Epithelial cell of proximal tubule (primary cell): ENCODE data around the gene ATP4A. TPM values are rescaled to one million over a fixed set of nuclear protein-coding genes. Genes with fewer than 3 reads are reported as not detected.

Source experiments
- DNase-seq: peaks from one replicate; pipeline ENCODE4 v3.0.0-alpha.2; 2011; ENCODE audit warnings: low read depth
- H3K4me3 ChIP-seq: 2 replicates; pipeline ENCODE4 v1.5.1; 2011; ENCODE audit warnings: low read depth, mild to moderate bottlenecking, low read length
- CTCF ChIP-seq: conservative IDR thresholded peaks from 2 replicates; pipeline ENCODE4 v1.5.1; 2012; ENCODE audit warnings: low read depth, mild to moderate bottlenecking, low read length
- total RNA-seq: library from RNA; depleted of rRNA; stranded (reverse); fragments of >200 nt; gene quantifications from 2 replicates; pipeline ENCODE4 v1.2.3, GENCODE V29; 2015

ATP4A gene
- total RNA-seq, 1 donor from 2014 or later, result not detected

- H3K4me3 ChIP-seq, result no peak overlapping the region
- no peak for DNase-seq
- no peak for TF ChIP-seq CTCF
Observed at GRCh38 chr19:35508129-35508528, 55.3 kb downstream of the ATP4A start.

GRCh38 chr19:35507561-35507960 lies 55.9 kb downstream of the ATP4A start:
- no peak for DNase-seq
- TF ChIP-seq CTCF, result no peak

GRCh38 chr19:35506011-35506410 lies 57.4 kb downstream of the ATP4A start:
- no peak for DNase-seq
- H3K4me3 ChIP-seq, result no peak overlapping the region
- TF ChIP-seq CTCF, result no peak

More at GRCh38 chr19:35507561-35507960, 55.9 kb downstream of the ATP4A start:
- H3K4me3 ChIP-seq, result no peak overlapping the region

- no peak for TF ChIP-seq CTCF
- no peak for DNase-seq
- H3K4me3 ChIP-seq, result no peak overlapping the region
Observed at GRCh38 chr19:35502751-35503150, 60.7 kb downstream of the ATP4A start.

- no peak overlapping the region for H3K4me3 ChIP-seq
- no peak for TF ChIP-seq CTCF
- no peak for DNase-seq
Observed at GRCh38 chr19:35501684-35502083, 61.8 kb downstream of the ATP4A start.

DNA sequence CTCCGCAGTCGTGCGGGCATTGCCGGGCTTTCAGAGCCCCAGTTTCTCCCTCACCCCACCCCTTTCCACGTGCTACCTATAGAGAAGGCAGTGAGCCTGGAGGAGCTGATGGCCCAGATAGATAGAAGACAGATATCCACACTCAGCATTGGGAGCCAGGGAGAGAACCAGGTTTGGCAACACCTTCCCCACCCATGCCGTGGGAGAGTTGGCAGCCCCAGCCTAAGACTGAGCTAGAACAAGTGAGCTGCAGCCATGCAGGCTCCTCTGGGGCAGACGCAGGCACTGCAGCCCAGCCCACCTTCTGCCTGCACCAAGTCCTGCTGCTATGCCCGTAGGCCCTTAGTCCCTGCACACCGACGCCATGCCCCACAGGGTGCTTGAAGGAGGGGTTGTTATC lies 62.8 kb downstream of the ATP4A start:
- H3K4me3 ChIP-seq, result no peak overlapping the region
- DNase-seq, result no peak
- TF ChIP-seq CTCF, result no peak

Other genes starting within 250 kb of the ATP4A start
- 0.23 and 4.8 TPM in 2 replicates for gene CD22, start 234.5 kb downstream of the ATP4A start, total RNA-seq
- gene FFAR1, start 215.8 kb downstream of the ATP4A start, total RNA-seq, result 0.06 TPM in 1 of 2 replicates, not detected in the other
- not detected in 2 replicates for gene FFAR3, start 205.2 kb downstream of the ATP4A start, total RNA-seq
- gene GPR42, start 192.6 kb downstream of the ATP4A start, total RNA-seq, result not detected in 2 replicates
- not detected in 2 replicates for gene FFAR2, start 115.4 kb downstream of the ATP4A start, total RNA-seq
- gene KRTDAP, start 73.2 kb downstream of the ATP4A start, total RNA-seq, result not detected in 2 replicates
- gene DMKN, start 50.0 kb downstream of the ATP4A start, total RNA-seq, result 195 and 200 TPM in 2 replicates
- gene SBSN, start 35.3 kb downstream of the ATP4A start, total RNA-seq, result not detected in 2 replicates
- gene GAPDHS, start 30.2 kb downstream of the ATP4A start, total RNA-seq, result not detected in 2 replicates
- 157 and 167 TPM in 2 replicates for gene TMEM147, start 18.0 kb downstream of the ATP4A start, total RNA-seq
- gene PMIS2, start 22.5 kb upstream of the ATP4A start, total RNA-seq, result not detected in 2 replicates
- gene HAUS5, start 49.1 kb upstream of the ATP4A start, total RNA-seq, result 19.2 and 19.7 TPM in 2 replicates
- 114 and 116 TPM in 2 replicates for gene RBM42, start 65.4 kb upstream of the ATP4A start, total RNA-seq
- gene ETV2, start 78.1 kb upstream of the ATP4A start, total RNA-seq, result 0.35 TPM in 1 of 2 replicates, not detected in the other
- gene COX6B1, start 84.7 kb upstream of the ATP4A start, total RNA-seq, result 496 and 575 TPM in 2 replicates
- gene UPK1A, start 102.9 kb upstream of the ATP4A start, total RNA-seq, result not detected in 2 replicates
- gene ZBTB32, start 140.9 kb upstream of the ATP4A start, total RNA-seq, result not detected in 2 replicates
- 7.4 and 20.2 TPM in 2 replicates for gene KMT2B, start 154.3 kb upstream of the ATP4A start, total RNA-seq
- 7.9 and 15.3 TPM in 2 replicates for gene IGFLR1, start 178.8 kb upstream of the ATP4A start, total RNA-seq
- gene U2AF1L4, start 181.8 kb upstream of the ATP4A start, total RNA-seq, result 5.9 and 6.5 TPM in 2 replicates
- gene PSENEN, start 182.0 kb upstream of the ATP4A start, total RNA-seq, result 49.6 and 63.7 TPM in 2 replicates
- 12.7 and 18.9 TPM in 2 replicates for gene LIN37, start 184.9 kb upstream of the ATP4A start, total RNA-seq
- gene HSPB6, start 193.4 kb upstream of the ATP4A start, total RNA-seq, result 0.14 and 2.0 TPM in 2 replicates
- gene PROSER3, start 194.5 kb upstream of the ATP4A start, total RNA-seq, result 14.3 and 14.7 TPM in 2 replicates
- 2.6 and 13.3 TPM in 2 replicates for gene ARHGAP33, start 211.9 kb upstream of the ATP4A start, total RNA-seq
- not detected in 2 replicates for gene PRODH2, start 249.2 kb upstream of the ATP4A start, total RNA-seq